Liver (tissue), 9 donors: Measurements from ENCODE around the gene VIL1. TPM values are rescaled to one million over a fixed set of nuclear protein-coding genes. Genes with fewer than 3 reads are reported as not detected.

Experiments used
- DNase-seq: peaks from one replicate; pipeline ENCODE4 v3.0.0-alpha.2; 2017; ENCODE audit warnings: low spot score
- H3K27ac ChIP-seq, 2 donors: one replicate each; pipeline ENCODE4 v1.7.0; 2013; ENCODE audit warnings: inconsistent platforms in 2 of 2, low read length in 2 of 2, control low read depth in 1 of 2, low read depth in 1 of 2, mild to moderate bottlenecking in 1 of 2
- H3K27me3 ChIP-seq, 4 donors: one replicate each; pipeline versions ENCODE4 v1.6.1 to v1.7.0; 2013; ENCODE audit warnings: low read length in 3 of 4, inconsistent platforms in 1 of 4, mild to moderate bottlenecking in 1 of 4, moderate library complexity in 1 of 4; ENCODE audit not compliant: control insufficient read depth in 4 of 4, insufficient read depth in 4 of 4
- H3K36me3 ChIP-seq, 4 donors: one replicate each; pipeline versions ENCODE4 v1.6.1 to v1.7.0; 2013; ENCODE audit warnings: low read length in 3 of 4, mild to moderate bottlenecking in 3 of 4, low read depth in 1 of 4, moderate library complexity in 1 of 4; ENCODE audit not compliant: control insufficient read depth in 4 of 4, insufficient read depth in 3 of 4
- H3K4me1 ChIP-seq, 4 donors: one replicate each; pipeline versions ENCODE4 v1.6.1 to v1.7.0; 2013; ENCODE audit warnings: low read length in 3 of 4, mild to moderate bottlenecking in 3 of 4, moderate library complexity in 1 of 4; ENCODE audit not compliant: control insufficient read depth in 4 of 4, insufficient read depth in 4 of 4
- H3K4me3 ChIP-seq, 3 donors: one replicate each; pipeline versions ENCODE4 v1.6.1 to v1.7.0; 2013; ENCODE audit warnings: low read length in 3 of 3, control low read depth in 1 of 3, low read depth in 1 of 3, mild to moderate bottlenecking in 1 of 3
- H3K9ac ChIP-seq, 2 donors: one replicate each; pipeline ENCODE4 v1.7.0; 2013; ENCODE audit warnings: low read length in 2 of 2, mild to moderate bottlenecking in 2 of 2, moderate library complexity in 2 of 2, control low read depth in 1 of 2, low read depth in 1 of 2
- H3K9me3 ChIP-seq, 4 donors: one replicate each; pipeline versions ENCODE4 v1.6.1 to v1.7.0; 2013; ENCODE audit warnings: low read length in 3 of 4; ENCODE audit not compliant: control insufficient read depth in 4 of 4
- ATF3 ChIP-seq: IDR thresholded peaks from 2 replicates; pipeline ENCODE4 v1.6.1; 2016; ENCODE audit warnings: antibody characterized with exemption
- CTCF ChIP-seq: fragments of 150-350 bp; IDR thresholded peaks from 2 replicates; pipeline ENCODE4 v1.5.1; 2017; ENCODE audit warnings: improper control_type of control experiment, low read depth, low read length; ENCODE audit not compliant: missing input control
- EGR1 ChIP-seq, 2 donors: IDR thresholded peaks; 2 replicates each; pipeline ENCODE4 v1.6.1; 2016 to 2018; ENCODE audit warnings: antibody characterized with exemption in 2 of 2, low read depth in 2 of 2
- FOXA1 ChIP-seq: IDR thresholded peaks from 2 replicates; pipeline ENCODE4 v1.6.1; 2016; ENCODE audit warnings: antibody characterized with exemption
- FOXA2 ChIP-seq: IDR thresholded peaks from 2 replicates; pipeline ENCODE4 v1.6.1; 2016; ENCODE audit warnings: antibody characterized with exemption
- GABPA ChIP-seq, 2 donors: IDR thresholded peaks in 1 of 2; conservative IDR thresholded peaks in 1 of 2; 2 replicates each; pipeline ENCODE4 v1.6.1; 2016; ENCODE audit warnings: antibody characterized with exemption in 2 of 2, mild to moderate bottlenecking in 1 of 2, moderate library complexity in 1 of 2
- HNF4A ChIP-seq, 2 donors: conservative IDR thresholded peaks; 2 replicates each; pipeline ENCODE4 v1.6.1; 2016; ENCODE audit warnings: antibody characterized with exemption in 2 of 2, mild to moderate bottlenecking in 2 of 2
- HNF4G ChIP-seq: IDR thresholded peaks from 2 replicates; pipeline ENCODE4 v1.6.1; 2016; ENCODE audit warnings: antibody characterized with exemption
- JUND ChIP-seq, 2 donors: IDR thresholded peaks; 2 replicates each; pipeline ENCODE4 v1.6.1; 2016; ENCODE audit warnings: antibody characterized with exemption in 2 of 2
- MAX ChIP-seq: IDR thresholded peaks from 2 replicates; pipeline ENCODE4 v1.6.1; 2016; ENCODE audit warnings: antibody characterized with exemption
- NR2F2 ChIP-seq: IDR thresholded peaks from 2 replicates; pipeline ENCODE4 v1.6.1; 2016; ENCODE audit warnings: antibody characterized with exemption
- RAD21 ChIP-seq, 2 donors: IDR thresholded peaks; 2 replicates each; pipeline ENCODE4 v1.6.1; 2016; ENCODE audit warnings: antibody characterized with exemption in 2 of 2, mild to moderate bottlenecking in 2 of 2
- REST ChIP-seq: IDR thresholded peaks from 2 replicates; pipeline ENCODE4 v1.6.1; 2016; ENCODE audit warnings: antibody characterized with exemption, mild to moderate bottlenecking
- RXRA ChIP-seq, 2 donors: IDR thresholded peaks; 2 replicates each; pipeline ENCODE4 v1.6.1; 2017 to 2018; ENCODE audit warnings: antibody characterized with exemption in 2 of 2, mild to moderate bottlenecking in 1 of 2
- SP1 ChIP-seq: IDR thresholded peaks from 2 replicates; pipeline ENCODE4 v1.6.1; 2018; ENCODE audit warnings: antibody characterized with exemption, mild to moderate bottlenecking
- TAF1 ChIP-seq: conservative IDR thresholded peaks from 2 replicates; pipeline ENCODE4 v1.6.1; 2016; ENCODE audit warnings: antibody characterized with exemption, mild to moderate bottlenecking
- YY1 ChIP-seq: IDR thresholded peaks from 2 replicates; pipeline ENCODE4 v1.6.1; 2016; ENCODE audit warnings: antibody characterized with exemption, mild to moderate bottlenecking
- ZBTB33 ChIP-seq: IDR thresholded peaks from 2 replicates; pipeline ENCODE4 v1.6.1; 2016; ENCODE audit warnings: antibody characterized with exemption
- WGBS: extraction: QIAGEN DNeasy Blood & Tissue Kit; methylation state at CpG from one replicate; pipeline ENCODE4 v1.1.7; 2013; 5-methylcytosine and 5-hydroxymethylcytosine counted together
- polyA plus RNA-seq, 2 donors: library from polyadenylated mRNA; stranded (reverse) in 1 of 2; unstranded in 1 of 2; fragments of 200-250 nt in 1 of 2; fragments of >200 nt in 1 of 2; fragmentation: Nextera tagmentation in 1 of 2; extraction: Ambion mirVana in 1 of 2; gene quantifications; one replicate each; pipeline versions ENCODE4 v1.2.1 to v1.2.3, GENCODE V29; 2013 to 2015
- total RNA-seq, 2 donors: library from RNA; depleted of rRNA; stranded (reverse); fragments of >200 nt; gene quantifications; one replicate each; pipeline ENCODE4 v1.2.3, GENCODE V29; 2014
- donor health status: healthy.
- donor health status: healthy.
- donor health status: healthy.
- donor health status: healthy.
- donor health status: healthy.

The VIL1 gene
- total and polyA plus RNA-seq, 4 donors = 16.4 to 72.0 (median 31.6) TPM

- TF ChIP-seq HNF4G (no peak), CTCF (no peak), TAF1 (no peak), JUND (IDR thresholded peaks at IDR 0.05) (no peak), ATF3 (no peak), GABPA (IDR thresholded peaks at IDR 0.05 in 1 of 2, conservative IDR thresholded peaks at IDR 0.05 in 1 of 2) (no peak), RAD21 (IDR thresholded peaks at IDR 0.05) (no peak), ZBTB33 (no peak), NR2F2 (no peak), EGR1 (IDR thresholded peaks at IDR 0.05; ENCODE audit: low read depth in 2 of 2) (no peak), SP1 (no peak), FOXA1 (no peak), RXRA (IDR thresholded peaks at IDR 0.05) (no peak), YY1 (no peak), MAX (no peak), FOXA2 (no peak), REST (no peak), HNF4A (conservative IDR thresholded peaks at IDR 0.05) (no peak)
- Histone ChIP-seq H3K36me3 (no peaks in the 10 kb centered on the region), H3K27me3 (no peaks in the 10 kb centered on the region), H3K4me1 (peaks cover 2 to 14% (median 8%) of the 10 kb centered on the region in 4 donors), H3K4me3 (no peak overlapping the region), H3K27ac (no peak overlapping the region), H3K9ac (no peak overlapping the region), H3K9me3 (no peaks in the 10 kb centered on the region)
- DNase-seq = no peak
- 95% methylated on average over 23 of the region's 23 CpGs for WGBS
These were observed 27.7 kb upstream of the VIL1 start for GRCh38 chr2:218391202-218391601.

GRCh38 chr2:218392459-218392858 lies 26.5 kb upstream of the VIL1 start:
- peaks cover 6 to 22% (median 17%) of the 10 kb centered on the region in 4 donors for H3K4me1 ChIP-seq
- 95% methylated on average over 5 of the region's 5 CpGs for WGBS
- no peak overlapping the region for H3K4me3 ChIP-seq
- no peak for DNase-seq
- TF ChIP-seq GABPA (IDR thresholded peaks at IDR 0.05 in 1 of 2, conservative IDR thresholded peaks at IDR 0.05 in 1 of 2) (no peak), ATF3 (no peak)
- H3K27me3 ChIP-seq = no peaks in the 10 kb centered on the region
- no peaks in the 10 kb centered on the region for H3K9me3 ChIP-seq
- no peak overlapping the region for H3K9ac ChIP-seq
- no peaks in the 10 kb centered on the region for H3K36me3 ChIP-seq
- no peak overlapping the region for H3K27ac ChIP-seq
